Ramos (cell line): ENCODE measurements around the gene TRIM46.

Source experiments
- in situ Hi-C: fragments of 300-500 bp; cut with MboI; formaldehyde crosslinking; loops from one replicate; pipeline ENCODE4 v1.14.3; 2022; ENCODE audit warnings: low sequenced_read_pairs; ENCODE audit not compliant: unreplicated experiment

Gene TRIM46

GRCh38 chr1:155173478-155174323, at the start of gene TRIM46:
TRIM46 (plus strand) TSS chr1:155173849; CDS start chr1:155173967, 118 bp downstream.
- in situ Hi-C loops: no loop called here

- in situ Hi-C loops: no loop called here
These were observed 48.9 kb upstream of the TRIM46 start for GRCh38 chr1:155124503-155125463.

- in situ Hi-C loops: no loop called here
These were observed 48.1 kb upstream of the TRIM46 start for GRCh38 chr1:155125511-155125945.

GRCh38 chr1:155125946-155126555, 47.6 kb upstream of the TRIM46 start:
- in situ Hi-C loops: no loop called here

GRCh38 chr1:155126556-155127104, 47.0 kb upstream of the TRIM46 start:
- in situ Hi-C loops: no loop called here

GRCh38 chr1:155127105-155127966, 46.3 kb upstream of the TRIM46 start, which contains the start of gene EFNA1:
EFNA1 (plus strand) TSS chr1:155127876; CDS start chr1:155127978, 102 bp downstream.
- in situ Hi-C loops: no loop called here

GRCh38 chr1:155127967-155128754, 45.5 kb upstream of the TRIM46 start:
- in situ Hi-C loops: no loop called here

GRCh38 chr1:155128755-155129473, 44.7 kb upstream of the TRIM46 start:
- in situ Hi-C loops: no loop called here

- in situ Hi-C loops: no loop called here
These were observed 43.2 kb upstream of the TRIM46 start for GRCh38 chr1:155130272-155131006.

- in situ Hi-C loops: no loop called here
These were observed 42.4 kb upstream of the TRIM46 start for GRCh38 chr1:155131285-155131684.

- in situ Hi-C loops: no loop called here
These were observed 41.8 kb upstream of the TRIM46 start for GRCh38 chr1:155131856-155132255.

- in situ Hi-C loops: no loop called here
These were observed 39.8 kb upstream of the TRIM46 start for GRCh38 chr1:155133799-155134281.

- in situ Hi-C loops: no loop called here
These were observed 39.3 kb upstream of the TRIM46 start for GRCh38 chr1:155134322-155134721.

GRCh38 chr1:155134880-155135414, 38.7 kb upstream of the TRIM46 start:
- in situ Hi-C loops: no loop called here

- in situ Hi-C loops: no loop called here
These were observed 38.1 kb upstream of the TRIM46 start, which contains the start of gene SLC50A1 for GRCh38 chr1:155135415-155136028. SLC50A1 (plus strand) TSS chr1:155135852; CDS start chr1:155135912, 60 bp downstream.

GRCh38 chr1:155136748-155137147, 36.9 kb upstream of the TRIM46 start:
- in situ Hi-C loops: no loop called here
